ENCODE results near the gene EPS8. TPM values are rescaled to one million over a fixed set of nuclear protein-coding genes. Genes with fewer than 3 reads are reported as not detected.

Gene EPS8
- total RNA-seq, 1 donor from 2014 or later, result 58.2 TPM

GRCh38 chr12:15716581-15716980 is 72.6 kb downstream of the EPS8 start:
- H3K4me1 ChIP-seq, result peaks cover 21% of the 10 kb centered on the region
- H3K27ac ChIP-seq, result no peak overlapping the region
- intact Hi-C loops (cut with DNase I), result no loop called here
- H3K36me3 ChIP-seq, result no peaks in the 10 kb centered on the region
- TF ChIP-seq, protein P1, sequence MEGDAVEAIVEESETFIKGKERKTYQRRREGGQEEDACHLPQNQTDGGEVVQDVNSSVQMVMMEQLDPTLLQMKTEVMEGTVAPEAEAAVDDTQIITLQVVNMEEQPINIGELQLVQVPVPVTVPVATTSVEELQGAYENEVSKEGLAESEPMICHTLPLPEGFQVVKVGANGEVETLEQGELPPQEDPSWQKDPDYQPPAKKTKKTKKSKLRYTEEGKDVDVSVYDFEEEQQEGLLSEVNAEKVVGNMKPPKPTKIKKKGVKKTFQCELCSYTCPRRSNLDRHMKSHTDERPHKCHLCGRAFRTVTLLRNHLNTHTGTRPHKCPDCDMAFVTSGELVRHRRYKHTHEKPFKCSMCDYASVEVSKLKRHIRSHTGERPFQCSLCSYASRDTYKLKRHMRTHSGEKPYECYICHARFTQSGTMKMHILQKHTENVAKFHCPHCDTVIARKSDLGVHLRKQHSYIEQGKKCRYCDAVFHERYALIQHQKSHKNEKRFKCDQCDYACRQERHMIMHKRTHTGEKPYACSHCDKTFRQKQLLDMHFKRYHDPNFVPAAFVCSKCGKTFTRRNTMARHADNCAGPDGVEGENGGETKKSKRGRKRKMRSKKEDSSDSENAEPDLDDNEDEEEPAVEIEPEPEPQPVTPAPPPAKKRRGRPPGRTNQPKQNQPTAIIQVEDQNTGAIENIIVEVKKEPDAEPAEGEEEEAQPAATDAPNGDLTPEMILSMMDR (IDR thresholded peaks at IDR 0.05), result no peak
- H3K27me3 ChIP-seq, result no peaks in the 10 kb centered on the region
- no peak overlapping the region for H3K4me3 ChIP-seq
- no peak for DNase-seq
- no peak for ATAC-seq
- H3K9me3 ChIP-seq, result no peaks in the 10 kb centered on the region

DNA sequence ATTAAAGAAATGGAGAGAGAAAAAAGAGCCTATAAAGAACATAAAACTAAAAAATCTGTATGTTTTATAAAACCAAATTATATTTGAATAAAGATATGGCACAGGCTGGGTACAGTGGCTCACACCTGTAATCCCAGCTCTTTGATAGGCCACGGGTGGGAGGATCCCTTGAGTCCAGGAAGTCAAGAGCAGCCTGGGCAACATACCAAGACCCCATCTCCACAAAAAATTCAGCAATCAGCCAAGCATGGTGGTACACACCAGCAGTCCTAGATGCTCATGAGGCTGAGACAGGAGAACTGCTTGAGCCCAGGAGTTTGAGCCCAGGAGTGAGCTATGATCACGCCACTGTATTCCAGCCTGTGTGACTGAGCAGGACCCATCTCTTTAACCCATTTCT is 74.9 kb downstream of the EPS8 start:
- Histone ChIP-seq H3K4me3 (no peak overlapping the region), H3K27ac (no peak overlapping the region), H3K4me1 (peaks cover 24% of the 10 kb centered on the region), H3K27me3 (no peaks in the 10 kb centered on the region), H3K9me3 (no peaks in the 10 kb centered on the region), H3K36me3 (no peaks in the 10 kb centered on the region)
- TF ChIP-seq, protein P1 (IDR thresholded peaks at IDR 0.05), result no peak
- intact Hi-C loops (cut with DNase I), result no loop called here
- DNase-seq (no peak), ATAC-seq (no peak)

DNA sequence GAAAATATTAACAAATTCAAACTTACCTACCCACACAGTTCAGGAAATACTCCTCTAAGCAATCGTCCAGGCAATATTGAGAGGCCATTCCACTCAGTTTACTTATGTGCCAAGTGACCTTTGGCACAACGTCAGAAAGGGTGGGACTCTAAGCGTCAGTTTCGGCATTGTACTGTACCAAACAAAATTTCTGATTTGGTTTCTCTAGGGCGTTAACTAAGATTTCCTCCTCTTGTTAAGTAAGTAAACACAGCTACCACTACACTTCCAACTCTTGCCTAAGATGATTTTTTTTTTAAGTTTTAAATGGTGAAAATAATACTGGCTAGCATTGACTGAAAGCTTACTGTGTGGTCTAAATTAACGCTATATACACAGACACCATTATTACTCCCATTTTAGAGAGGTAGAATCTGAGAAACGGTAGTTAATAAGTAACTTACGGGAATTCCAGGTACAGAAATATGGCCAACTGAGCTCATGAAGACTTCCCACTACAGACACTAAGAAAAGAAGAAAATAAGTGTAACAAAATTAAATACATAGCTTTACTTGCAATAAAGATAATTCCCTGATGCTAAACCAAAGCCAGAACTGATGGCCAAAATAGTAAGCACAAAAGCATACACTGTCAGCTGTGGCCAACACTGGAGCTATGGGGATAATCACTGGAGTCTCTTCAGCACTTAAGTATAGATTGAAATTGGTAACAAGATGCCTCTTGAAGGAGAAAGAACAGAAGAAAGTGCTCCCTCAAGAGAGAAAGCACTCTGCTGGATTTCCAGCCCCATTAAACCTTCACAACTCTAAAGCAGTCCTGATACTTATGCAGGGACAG is 76.1 kb downstream of the EPS8 start:
- no peaks in the 10 kb centered on the region for H3K9me3 ChIP-seq
- ATAC-seq, result peak; percentile 95
- no peaks in the 10 kb centered on the region for H3K27me3 ChIP-seq
- H3K27ac ChIP-seq, result peak overlapping the region; percentile 77
- no peaks in the 10 kb centered on the region for H3K36me3 ChIP-seq
- peak overlapping the region; percentile 1 for H3K4me3 ChIP-seq
- H3K4me1 ChIP-seq, result peaks cover 13% of the 10 kb centered on the region
- no peak for DNase-seq
- TF ChIP-seq, protein P1 (IDR thresholded peaks at IDR 0.05), result no peak
- intact Hi-C loops (cut with DNase I), result no loop called here

GRCh38 chr12:15712160-15712559 is 77.0 kb downstream of the EPS8 start:
- no peak for ATAC-seq
- TF ChIP-seq, protein P1 (IDR thresholded peaks at IDR 0.05), result no peak
- DNase-seq, result no peak
- Histone ChIP-seq H3K9me3 (no peaks in the 10 kb centered on the region), H3K27ac (peak overlapping the region; percentile 70), H3K36me3 (no peaks in the 10 kb centered on the region), H3K27me3 (no peaks in the 10 kb centered on the region), H3K4me1 (peaks cover 13% of the 10 kb centered on the region), H3K4me3 (peak overlapping the region; percentile 1)
- intact Hi-C loops (cut with DNase I), result no loop called here

DNA sequence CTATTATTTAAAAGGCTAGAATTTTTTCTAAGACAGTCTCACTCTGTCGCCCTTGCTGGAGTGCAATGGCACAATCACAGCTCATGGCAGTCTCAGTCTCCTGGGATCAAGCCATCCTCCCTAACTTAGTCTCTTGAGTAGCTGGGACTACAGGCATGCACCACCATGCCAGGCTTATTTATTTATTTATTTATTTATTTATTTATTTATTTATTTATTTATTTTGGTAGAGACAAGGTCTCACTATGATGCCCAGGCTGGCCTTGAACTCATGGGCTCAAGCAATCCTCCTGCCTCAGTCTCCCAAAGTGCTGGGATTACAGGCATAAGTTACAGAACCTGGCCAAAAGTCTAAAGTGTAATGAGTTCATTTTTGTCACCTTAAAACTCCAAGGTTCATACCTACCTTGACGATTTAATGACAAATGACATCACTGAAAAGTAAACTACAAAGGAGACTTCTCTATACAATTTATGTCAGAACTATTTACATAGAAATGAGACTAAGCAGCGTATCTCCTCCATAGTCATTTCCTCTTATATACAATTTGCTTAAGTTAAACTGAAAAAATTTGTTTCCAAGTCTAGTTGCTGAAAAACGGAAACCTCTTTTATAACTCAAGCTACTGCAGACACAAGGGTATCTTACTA is 78.2 kb downstream of the EPS8 start:
- no peak for DNase-seq
- no peak for ATAC-seq
- Histone ChIP-seq H3K4me1 (peaks cover 13% of the 10 kb centered on the region), H3K27me3 (no peaks in the 10 kb centered on the region), H3K27ac (no peak overlapping the region), H3K4me3 (no peak overlapping the region), H3K36me3 (no peaks in the 10 kb centered on the region), H3K9me3 (no peaks in the 10 kb centered on the region)
- TF ChIP-seq, protein P1 (IDR thresholded peaks at IDR 0.05), result no peak
- intact Hi-C loops (cut with DNase I), result no loop called here
